HG03196 (cell line): ENCODE measurements around the gene FAM219B.
"Not testable (repeated sequence)": the region's sequence is repeated elsewhere in the genome, so short reads cannot be mapped to it uniquely, and the experiment has no call there.

Experiments
- ATAC-seq: cut with Tn5 transposase; IDR thresholded peaks from one replicate; pipeline ENCODE4 v1.9.1; 2021; ENCODE audit not compliant: unreplicated experiment

Gene FAM219B

GRCh38 chr15:74904190-74904805 lies 2.4 kb downstream of the FAM219B start:
- no peak for ATAC-seq

- ATAC-seq: no peak
These were observed 3.0 kb downstream of the FAM219B start for GRCh38 chr15:74903676-74904075.

GRCh38 chr15:74902295-74903075 lies 4.2 kb downstream of the FAM219B start:
- no peak for ATAC-seq

- ATAC-seq: no peak
These were observed 5.0 kb downstream of the FAM219B start for GRCh38 chr15:74901612-74902063.

- ATAC-seq: no peak
These were observed 9.3 kb downstream of the FAM219B start for GRCh38 chr15:74897300-74897701.

- ATAC-seq: no peak
These were observed 10.3 kb downstream of the FAM219B start for GRCh38 chr15:74896316-74896715.

- ATAC-seq: no peak
These were observed 10.8 kb downstream of the FAM219B start for GRCh38 chr15:74895830-74896229.

- not testable (repeated sequence) for ATAC-seq
These were observed 12.3 kb downstream of the FAM219B start for GRCh38 chr15:74894383-74894782.

GRCh38 chr15:74893627-74894026 lies 13.0 kb downstream of the FAM219B start:
- ATAC-seq: no peak

GRCh38 chr15:74892931-74893330 lies 13.7 kb downstream of the FAM219B start:
- ATAC-seq: no peak

GRCh38 chr15:74892313-74892712 lies 14.3 kb downstream of the FAM219B start:
- no peak for ATAC-seq

GRCh38 chr15:74891469-74891868 lies 15.2 kb downstream of the FAM219B start:
- ATAC-seq: no peak

GRCh38 chr15:74890665-74890960 lies 16.0 kb downstream of the FAM219B start:
- ATAC-seq: no peak

- peak; percentile 82 for ATAC-seq
These were observed 16.6 kb downstream of the FAM219B start, which contains the start of gene MPI for GRCh38 chr15:74889883-74890664. Gene MPI, plus strand, starts transcription at chr15:74890042. Its CDS starts 32 bp downstream, at chr15:74890074.

- peak; percentile 2 for ATAC-seq
These were observed 17.2 kb downstream of the FAM219B start for GRCh38 chr15:74889390-74889882.

GRCh38 chr15:74888716-74889115 lies 17.9 kb downstream of the FAM219B start:
- ATAC-seq: no peak

- not testable (repeated sequence) for ATAC-seq
These were observed 19.0 kb downstream of the FAM219B start for GRCh38 chr15:74887537-74888193.

- ATAC-seq: no peak
These were observed 21.2 kb downstream of the FAM219B start for GRCh38 chr15:74885461-74885860.

- ATAC-seq: no peak
These were observed 22.0 kb downstream of the FAM219B start for GRCh38 chr15:74884428-74885223.

- no peak for ATAC-seq
These were observed 24.1 kb downstream of the FAM219B start for GRCh38 chr15:74882528-74882927.
